A673 (cell line): Measurements from ENCODE around the gene CIITA.

Source experiments
- CTCF ChIP-seq: fragments of 300-800, 200-600 bp; sonication (generic); conservative IDR thresholded peaks from 2 replicates; pipeline ENCODE4 v1.5.1; 2017; ENCODE audit warnings: low read depth, mild to moderate bottlenecking, antibody characterized with exemption, low read length, moderate library complexity, mixed read lengths
- EZH2 ChIP-seq: fragments of 200-600 bp; sonication (generic); IDR thresholded peaks from 2 replicates; pipeline ENCODE4 v1.6.1; 2017; ENCODE audit warnings: borderline replicate concordance, low read depth, mild to moderate bottlenecking, mixed read lengths, antibody characterized with exemption, low read length; ENCODE audit not compliant: poor library complexity, severe bottlenecking

DNA sequence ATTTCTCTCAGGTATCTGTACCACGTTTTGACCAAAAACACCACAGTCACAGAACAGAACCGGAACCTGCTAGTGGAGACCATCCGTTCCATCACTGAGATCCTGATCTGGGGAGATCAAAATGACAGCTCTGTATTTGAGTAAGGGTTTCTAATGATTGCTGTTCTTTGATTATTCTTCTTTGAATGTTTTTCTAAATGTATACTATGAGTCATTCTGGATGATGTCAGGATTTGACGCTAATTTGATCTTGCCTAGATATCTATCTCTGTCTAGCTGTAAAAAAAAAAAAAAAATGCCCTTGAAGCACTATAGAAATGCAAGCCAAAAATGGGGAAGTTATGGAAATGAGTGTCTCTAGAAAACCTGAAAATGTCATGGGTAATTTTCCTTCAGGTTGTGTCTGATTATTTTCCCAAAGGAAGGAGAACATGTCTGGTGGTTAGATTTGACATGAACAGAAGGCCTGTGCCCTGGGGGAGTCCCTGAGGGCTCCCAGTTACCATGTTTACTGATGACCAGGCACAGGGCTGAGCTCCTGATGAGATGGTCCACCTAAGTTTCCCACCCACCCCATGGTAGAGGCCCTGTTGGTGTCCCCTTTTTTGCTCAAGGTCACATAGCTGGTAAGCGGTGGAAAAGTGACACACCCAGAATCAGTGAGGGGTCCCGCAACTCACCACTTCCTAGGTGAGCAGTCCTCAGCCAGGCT, 80.9 kb downstream of the CIITA start:
- TF ChIP-seq CTCF (no peak), EZH2 (no peak)
